ENCODE data around the gene KIF26B.

The KIF26B gene

GRCh38 chr1:245132771-245133170, 22.0 kb upstream of the KIF26B start:
- no peak for DNase-seq (ENCODE audit: low read depth in 2 of 2)

- DNase-seq (ENCODE audit: low read depth in 2 of 2) = no peak
Observed at GRCh38 chr1:245133995-245134715, 20.6 kb upstream of the KIF26B start.

GRCh38 chr1:245142171-245142798, 12.5 kb upstream of the KIF26B start:
- no peak for DNase-seq (ENCODE audit: low read depth in 2 of 2)

GRCh38 chr1:245142976-245143375, 11.8 kb upstream of the KIF26B start:
- DNase-seq (ENCODE audit: low read depth in 2 of 2) = no peak

GRCh38 chr1:245143849-245144248, 10.9 kb upstream of the KIF26B start:
- no peak for DNase-seq (ENCODE audit: low read depth in 2 of 2)

GRCh38 chr1:245148069-245148468, 6.7 kb upstream of the KIF26B start:
- DNase-seq (ENCODE audit: low read depth in 2 of 2) = no peak

GRCh38 chr1:245148861-245149260, 5.9 kb upstream of the KIF26B start:
- DNase-seq (ENCODE audit: low read depth in 2 of 2) = no peak

- DNase-seq (ENCODE audit: low read depth in 2 of 2) = peak; percentile 41 to 50
Observed at GRCh38 chr1:245153081-245153551, 1.7 kb upstream of the KIF26B start.

- DNase-seq (ENCODE audit: low read depth in 2 of 2) = no peak
Observed at GRCh38 chr1:245153552-245154428, 995 bp upstream of the KIF26B start.

GRCh38 chr1:245155272-245156040, 671 bp downstream of the KIF26B start:
- DNase-seq (ENCODE audit: low read depth in 2 of 2) = no peak

GRCh38 chr1:245156041-245156735, 1.4 kb downstream of the KIF26B start:
- peak; percentile 68 to 81 for DNase-seq (ENCODE audit: low read depth in 2 of 2)

GRCh38 chr1:245156736-245157505, 2.1 kb downstream of the KIF26B start:
- no peak for DNase-seq (ENCODE audit: low read depth in 2 of 2)

- DNase-seq (ENCODE audit: low read depth in 2 of 2) = no peak
Observed at GRCh38 chr1:245158913-245159312, 4.1 kb downstream of the KIF26B start.

- no peak for DNase-seq (ENCODE audit: low read depth in 2 of 2)
Observed at GRCh38 chr1:245160288-245160687, 5.5 kb downstream of the KIF26B start.

- no peak for DNase-seq (ENCODE audit: low read depth in 2 of 2)
Observed at GRCh38 chr1:245160741-245161400, 6.1 kb downstream of the KIF26B start.

- DNase-seq (ENCODE audit: low read depth in 2 of 2) = no peak
Observed at GRCh38 chr1:245161866-245162265, 7.1 kb downstream of the KIF26B start.

GRCh38 chr1:245166471-245166885, 11.7 kb downstream of the KIF26B start:
- no peak for DNase-seq (ENCODE audit: low read depth in 2 of 2)

GRCh38 chr1:245168086-245168485, 13.3 kb downstream of the KIF26B start:
- no peak for DNase-seq (ENCODE audit: low read depth in 2 of 2)

- no peak for DNase-seq (ENCODE audit: low read depth in 2 of 2)
Observed at GRCh38 chr1:245168906-245169305, 14.1 kb downstream of the KIF26B start.

GRCh38 chr1:245169376-245169775, 14.6 kb downstream of the KIF26B start:
- DNase-seq (ENCODE audit: low read depth in 2 of 2) = no peak
